Cardiac septum (tissue), 1 donor: ENCODE measurements around the gene PLA2G6. TPM values are rescaled to one million over a fixed set of nuclear protein-coding genes. Genes with fewer than 3 reads are reported as not detected.

Source experiments
- DNase-seq: peaks from one replicate; pipeline ENCODE4 v3.0.0-alpha.2; 2020; ENCODE audit warnings: low spot score
- intact Hi-C: fragments of 100-400 bp; cut with DNase I; formaldehyde crosslinking; loops from one replicate; pipeline ENCODE4 v1.14.0; 2022
- total RNA-seq: library from RNA; stranded (reverse); fragmentation: NEBNext Ultra II Directional; extraction: Animal tissue kit (Norgen Biotek cat#: 25700); gene quantifications from one replicate; pipeline ENCODE4 v1.2.1, GENCODE V29; 2021
- donor health status: DM: no; HTN: no; CAD: no.

Gene PLA2G6
- total RNA-seq, 1 donor from 2014 or later: 12.5 TPM

- DNase-seq: no peak
- intact Hi-C loops: no loop called here
These were observed 111.2 kb downstream of the PLA2G6 start for GRCh38 chr22:38070250-38070921.

GRCh38 chr22:38069372-38070249 lies 112.0 kb downstream of the PLA2G6 start:
- intact Hi-C loops: loop anchor here (5.0 kb wide), 1 partner anchor 503 kb away; the partner anchor contains the start of gene DMC1
- peak; percentile 87 for DNase-seq

- intact Hi-C loops: loop anchor here (5.0 kb wide), 1 partner anchor 503 kb away; the partner anchor contains the start of gene DMC1
- DNase-seq: no peak
These were observed 112.8 kb downstream of the PLA2G6 start for GRCh38 chr22:38068641-38069371.

- no peak for DNase-seq
- intact Hi-C loops: loop anchor here (1.0 to 5.0 kb wide), 2 partner anchors 11 to 504 kb away; partner anchors contain the start of genes DMC1 and PICK1
These were observed 113.8 kb downstream of the PLA2G6 start for GRCh38 chr22:38067761-38068360.

- intact Hi-C loops: loop anchor here (1.0 to 5.0 kb wide), 2 partner anchors 10 to 505 kb away; partner anchors contain the start of genes DMC1 and PICK1
- no peak for DNase-seq
These were observed 114.6 kb downstream of the PLA2G6 start for GRCh38 chr22:38067028-38067415.

GRCh38 chr22:38066381-38067027 lies 115.1 kb downstream of the PLA2G6 start:
- DNase-seq: no peak
- intact Hi-C loops: loop anchor here (1.0 to 5.0 kb wide), 2 partner anchors 9 to 506 kb away; partner anchors contain the start of genes DMC1 and PICK1

GRCh38 chr22:38065539-38065938 lies 116.1 kb downstream of the PLA2G6 start:
- no peak for DNase-seq
- intact Hi-C loops: loop anchor here (5.0 kb wide), 1 partner anchor 507 kb away; the partner anchor contains the start of gene DMC1

GRCh38 chr22:38062791-38063190 lies 118.8 kb downstream of the PLA2G6 start:
- intact Hi-C loops: no loop called here
- no peak for DNase-seq

Other genes with a start within 250 kb of the PLA2G6 start
- 0.54 TPM for gene C22orf23, start 228.2 kb downstream of the PLA2G6 start, total RNA-seq
- 50.5 TPM for gene POLR2F, start 228.1 kb downstream of the PLA2G6 start, total RNA-seq
- gene SOX10, start 197.3 kb downstream of the PLA2G6 start, total RNA-seq: 0.62 TPM
- 19.1 TPM for gene PICK1, start 124.4 kb downstream of the PLA2G6 start, total RNA-seq
- gene SLC16A8, start 97.6 kb downstream of the PLA2G6 start, total RNA-seq: not detected
- gene BAIAP2L2, start 71.1 kb downstream of the PLA2G6 start, total RNA-seq: 0.24 TPM
- gene MAFF, start 20.2 kb upstream of the PLA2G6 start, total RNA-seq: 9.8 TPM
- 58.1 TPM for gene TMEM184B, start 91.2 kb upstream of the PLA2G6 start, total RNA-seq
- 95.7 TPM for gene CSNK1E, start 135.6 kb upstream of the PLA2G6 start, total RNA-seq